Activated naive CD8-positive, alpha-beta T cell treated with anti-CD3 and anti-CD28 coated beads, Interleukin-2, amount 10 ng/mL, durations not matched to agents 7 days and 5 days (primary cell): Measurements from ENCODE around the gene NPTX1. TPM values are rescaled to one million over a fixed set of nuclear protein-coding genes. Genes with fewer than 3 reads are reported as not detected.

Experiments
- ATAC-seq: fragments of 150-1000 bp; cut with Tn5 transposase; one replicate; pipeline ENCODE4 v1.10.0; 2021; ENCODE audit warnings: low read depth, moderate library complexity
- POLR2A ChIA-PET: fragments of 350-600 bp; sonication (Branson Sonifier 250); formaldehyde crosslinking; loops from one replicate; lab custom pipeline; 2021; ENCODE audit warnings: antibody characterized with exemption; lab: Charles Lee
- DNase-seq: peaks from one replicate; pipeline ENCODE4 v3.0.0; 2021
- H3K27ac Mint-ChIP-seq: one replicate; pipeline ENCODE4 v1.8.0; 2022; ENCODE audit warnings: mild to moderate bottlenecking, mixed read lengths
- H3K27me3 Mint-ChIP-seq: one replicate; pipeline ENCODE4 v1.8.0; 2022; ENCODE audit warnings: mild to moderate bottlenecking, moderate library complexity, mixed read lengths
- H3K36me3 Mint-ChIP-seq: one replicate; pipeline ENCODE4 v1.8.0; 2021; ENCODE audit warnings: mild to moderate bottlenecking, mixed read lengths
- H3K4me1 Mint-ChIP-seq: one replicate; pipeline ENCODE4 v1.8.0; 2021; ENCODE audit warnings: mixed read lengths
- H3K4me3 Mint-ChIP-seq: one replicate; pipeline ENCODE4 v1.8.0; 2022; ENCODE audit warnings: mild to moderate bottlenecking, moderate library complexity, mixed read lengths
- H3K9me3 Mint-ChIP-seq: one replicate; pipeline ENCODE4 v1.8.0; 2021; ENCODE audit warnings: mixed read lengths
- total RNA-seq, 2 experiments: library from RNA; stranded (reverse); gene quantifications; one replicate each; pipeline ENCODE4 v1.2.3, GENCODE V29; 2021

Gene NPTX1
- total RNA-seq, 2 experiments from 2014 or later, result 2.5 to 2.8 TPM

GRCh38 chr17:80456465-80457235 is 19.8 kb downstream of the NPTX1 start:
- peak overlapping the region; percentile 7 for H3K4me3 Mint-ChIP-seq
- DNase-seq, result no peak
- POLR2A ChIA-PET, result no interaction called here

GRCh38 chr17:80455784-80456183 is 20.6 kb downstream of the NPTX1 start:
- no peaks in the 10 kb centered on the region for H3K9me3 Mint-ChIP-seq
- POLR2A ChIA-PET, result interaction anchor here (0.6 to 2.3 kb wide), 10 partner anchors 8 to 482 kb away, joined by 3 to 24 read pairs (median 5); partner anchors contain the start of genes ENDOV and RPTOR
- H3K27me3 Mint-ChIP-seq, result peaks cover 13% of the 10 kb centered on the region
- DNase-seq, result no peak
- H3K4me3 Mint-ChIP-seq, result peak overlapping the region; percentile 96
- no peaks in the 10 kb centered on the region for H3K36me3 Mint-ChIP-seq
- ATAC-seq, result no peak
- peak overlapping the region; percentile 81 for H3K27ac Mint-ChIP-seq
- peaks cover 30% of the 10 kb centered on the region for H3K4me1 Mint-ChIP-seq

More at GRCh38 chr17:80456465-80457235, 19.8 kb downstream of the NPTX1 start:
- Mint-ChIP-seq H3K27me3 (peaks cover 17% of the 10 kb centered on the region), H3K36me3 (no peaks in the 10 kb centered on the region), H3K9me3 (no peaks in the 10 kb centered on the region), H3K4me1 (peaks cover 30% of the 10 kb centered on the region), H3K27ac (peak overlapping the region; percentile 58)
- ATAC-seq, result no peak

- Mint-ChIP-seq H3K36me3 (no peaks in the 10 kb centered on the region), H3K4me3 (peak overlapping the region; percentile 96), H3K4me1 (peaks cover 30% of the 10 kb centered on the region), H3K27me3 (peaks cover 9% of the 10 kb centered on the region), H3K9me3 (no peaks in the 10 kb centered on the region), H3K27ac (peak overlapping the region; percentile 93)
- ATAC-seq, result peak; percentile 19
- no peak for DNase-seq
- POLR2A ChIA-PET, result interaction anchor here (0.6 to 2.3 kb wide), 19 partner anchors 8 to 768 kb away, joined by 3 to 24 read pairs (median 5); partner anchors contain the start of genes ENDOV, GAA, NPTX1 and RPTOR
Measured at GRCh38 chr17:80455336-80455710, 21.1 kb downstream of the NPTX1 start.

- H3K4me1 Mint-ChIP-seq, result peaks cover 30% of the 10 kb centered on the region
- H3K36me3 Mint-ChIP-seq, result no peaks in the 10 kb centered on the region
- H3K4me3 Mint-ChIP-seq, result peak overlapping the region; percentile 96
Measured at GRCh38 chr17:80454557-80455335, 21.7 kb downstream of the NPTX1 start.

GRCh38 chr17:80453998-80454556 is 22.3 kb downstream of the NPTX1 start:
- Mint-ChIP-seq H3K27ac (peak overlapping the region; percentile 97), H3K27me3 (peaks cover 1% of the 10 kb centered on the region), H3K36me3 (no peaks in the 10 kb centered on the region), H3K4me3 (peak overlapping the region; percentile 96), H3K4me1 (peaks cover 30% of the 10 kb centered on the region), H3K9me3 (no peaks in the 10 kb centered on the region)
- POLR2A ChIA-PET, result interaction anchor here (0.7 to 2.3 kb wide), 31 partner anchors 9 to 1249 kb away, joined by 3 to 24 read pairs (median 4); partner anchors contain the start of genes ENDOV, GAA, MRPL12 and NPTX1
- ATAC-seq (no peak), DNase-seq (no peak)

More at GRCh38 chr17:80454557-80455335, 21.7 kb downstream of the NPTX1 start:
- peak; percentile 92 for ATAC-seq
- H3K27me3 Mint-ChIP-seq, result peaks cover 7% of the 10 kb centered on the region
- no peaks in the 10 kb centered on the region for H3K9me3 Mint-ChIP-seq
- peak; percentile 97 for DNase-seq
- POLR2A ChIA-PET, result interaction anchor here (0.6 to 2.3 kb wide), 35 partner anchors 9 to 1248 kb away, joined by 3 to 24 read pairs (median 4); partner anchors contain the start of genes ENDOV, GAA, MRPL12 and NPTX1
- H3K27ac Mint-ChIP-seq, result peak overlapping the region; percentile 97

GRCh38 chr17:80453126-80453997 is 23.0 kb downstream of the NPTX1 start:
- Mint-ChIP-seq H3K4me3 (peak overlapping the region; percentile 96), H3K4me1 (peaks cover 33% of the 10 kb centered on the region), H3K27ac (peak overlapping the region; percentile 97), H3K27me3 (no peaks in the 10 kb centered on the region), H3K36me3 (no peaks in the 10 kb centered on the region), H3K9me3 (no peaks in the 10 kb centered on the region)
- ATAC-seq, result no peak
- no peak for DNase-seq
- POLR2A ChIA-PET, result interaction anchor here (1.0 to 2.3 kb wide), 8 partner anchors 8 to 406 kb away, joined by 4 to 24 read pairs (median 6); partner anchors contain the start of gene RPTOR

GRCh38 chr17:80452173-80452915 is 24.1 kb downstream of the NPTX1 start:
- no peaks in the 10 kb centered on the region for H3K9me3 Mint-ChIP-seq
- ATAC-seq, result no peak
- no peaks in the 10 kb centered on the region for H3K36me3 Mint-ChIP-seq
- POLR2A ChIA-PET, result no interaction called here
- H3K4me3 Mint-ChIP-seq, result no peak overlapping the region
- no peaks in the 10 kb centered on the region for H3K27me3 Mint-ChIP-seq
- H3K4me1 Mint-ChIP-seq, result peaks cover 27% of the 10 kb centered on the region
- H3K27ac Mint-ChIP-seq, result no peak overlapping the region
- DNase-seq, result no peak

- no peak overlapping the region for H3K4me3 Mint-ChIP-seq
- no peaks in the 10 kb centered on the region for H3K27me3 Mint-ChIP-seq
- POLR2A ChIA-PET, result no interaction called here
- no peaks in the 10 kb centered on the region for H3K36me3 Mint-ChIP-seq
- H3K4me1 Mint-ChIP-seq, result peaks cover 19% of the 10 kb centered on the region
- no peaks in the 10 kb centered on the region for H3K9me3 Mint-ChIP-seq
- ATAC-seq (no peak), DNase-seq (no peak)
- H3K27ac Mint-ChIP-seq, result no peak overlapping the region
Measured at GRCh38 chr17:80451104-80451775, 25.2 kb downstream of the NPTX1 start.

- Mint-ChIP-seq H3K4me1 (peaks cover 12% of the 10 kb centered on the region), H3K4me3 (no peak overlapping the region), H3K27ac (no peak overlapping the region), H3K27me3 (no peaks in the 10 kb centered on the region), H3K36me3 (no peaks in the 10 kb centered on the region), H3K9me3 (no peaks in the 10 kb centered on the region)
- no peak for DNase-seq
- POLR2A ChIA-PET, result no interaction called here
- no peak for ATAC-seq
Measured at GRCh38 chr17:80449930-80450576, 26.4 kb downstream of the NPTX1 start.

GRCh38 chr17:80449194-80449929 is 27.0 kb downstream of the NPTX1 start:
- H3K4me3 Mint-ChIP-seq, result no peak overlapping the region
- ATAC-seq (no peak), DNase-seq (no peak)
- POLR2A ChIA-PET, result no interaction called here
- H3K27me3 Mint-ChIP-seq, result no peaks in the 10 kb centered on the region
- peaks cover 12% of the 10 kb centered on the region for H3K4me1 Mint-ChIP-seq
- no peak overlapping the region for H3K27ac Mint-ChIP-seq
- no peaks in the 10 kb centered on the region for H3K36me3 Mint-ChIP-seq
- no peaks in the 10 kb centered on the region for H3K9me3 Mint-ChIP-seq
